Suprapubic skin (tissue), 4 donors: Measurements from ENCODE around the gene RPRD1B.

Experiments
- EP300 ChIP-seq: sonication (generic); formaldehyde crosslinking; IDR thresholded peaks from one replicate; pipeline ENCODE4 v1.6.1; 2017; ENCODE audit warnings: antibody characterized with exemption
- POLR2AphosphoS5 ChIP-seq, 3 donors: sonication (generic); formaldehyde crosslinking; IDR thresholded peaks; one replicate each; pipeline ENCODE4 v1.6.1; 2017; ENCODE audit warnings: antibody characterized with exemption in 3 of 3

DNA sequence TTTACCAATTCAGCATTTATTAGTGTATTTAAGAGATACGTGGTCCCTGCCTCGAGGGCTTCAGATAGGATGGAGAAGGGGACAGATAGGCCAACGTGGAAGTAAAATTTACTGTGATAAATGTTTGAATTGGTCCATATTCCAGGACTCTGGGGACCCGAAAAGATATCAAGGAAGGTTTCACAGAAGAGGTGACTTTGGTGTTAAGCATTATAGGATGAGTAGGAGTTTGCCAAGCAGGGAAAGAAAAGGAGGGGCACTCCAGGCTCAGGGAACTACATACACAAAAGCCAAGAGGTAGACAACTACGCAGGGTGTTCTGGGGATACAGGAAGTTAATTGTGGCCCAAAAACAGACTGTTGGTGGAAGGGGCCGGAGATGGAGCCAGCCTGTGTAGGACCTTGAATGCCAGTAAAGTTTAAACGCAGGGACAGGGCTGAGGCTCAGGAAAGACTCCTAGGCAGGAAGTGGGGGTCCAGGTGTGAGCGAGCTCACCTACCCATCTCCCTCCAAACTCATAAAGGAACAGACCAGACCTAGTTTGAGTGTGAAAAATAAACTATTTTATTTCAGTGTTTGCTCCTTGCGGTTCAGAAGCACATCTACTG, 94.5 kb downstream of the RPRD1B start:
- no peak for TF ChIP-seq EP300
- TF ChIP-seq POLR2AphosphoS5 (IDR thresholded peaks at IDR 0.05): no peak
